HEK293 (cell line): ENCODE results near the gene TCF21.
A peak's percentile ranks its signal among the peaks of the same experiment; 100 is the strongest.

Experiments used
- GLIS2 ChIP-seq: fragments of 450-650 bp; formaldehyde crosslinking; IDR thresholded peaks from 2 replicates; pipeline ENCODE4 v1.5.1; 2016; ENCODE audit warnings: missing biosample characterization, missing genetic modification characterization
- KLF10 ChIP-seq: fragments of 450-650 bp; IDR thresholded peaks from 2 replicates; pipeline ENCODE4 v1.5.1; 2018; ENCODE audit warnings: missing biosample characterization, mild to moderate bottlenecking, missing genetic modification characterization
- MYNN ChIP-seq: fragments of 450-650 bp; formaldehyde crosslinking; IDR thresholded peaks from 2 replicates; pipeline ENCODE4 v1.5.1; 2016; ENCODE audit warnings: missing biosample characterization, missing genetic modification characterization, borderline replicate concordance
- PRDM1 ChIP-seq: fragments of 450-650 bp; formaldehyde crosslinking; IDR thresholded peaks from 2 replicates; pipeline ENCODE4; 2016; ENCODE audit warnings: missing biosample characterization, missing genetic modification characterization
- SALL2 ChIP-seq: fragments of 450-650 bp; formaldehyde crosslinking; IDR thresholded peaks from 2 replicates; pipeline ENCODE4 v1.5.0; 2017; ENCODE audit warnings: missing biosample characterization, mild to moderate bottlenecking, missing genetic modification characterization, borderline replicate concordance
- TCF7L2 ChIP-seq: IDR thresholded peaks from 2 replicates; pipeline ENCODE4 v1.6.1; 2011; ENCODE audit warnings: low read depth, mild to moderate bottlenecking, inconsistent platforms, low read length, moderate library complexity, borderline replicate concordance
- ZBTB17 ChIP-seq: fragments of 450-650 bp; formaldehyde crosslinking; IDR thresholded peaks from 2 replicates; pipeline ENCODE4 v1.5.1; 2016; ENCODE audit warnings: missing biosample characterization, missing genetic modification characterization
- ZBTB8A ChIP-seq: fragments of 450-650 bp; formaldehyde crosslinking; IDR thresholded peaks from 2 replicates; pipeline ENCODE4 v1.5.1; 2016; ENCODE audit warnings: missing biosample characterization, missing genetic modification characterization
- ZFHX2 ChIP-seq: fragments of 450-650 bp; formaldehyde crosslinking; conservative IDR thresholded peaks from 2 replicates; pipeline ENCODE4 v1.5.1; 2016; ENCODE audit warnings: missing biosample characterization, missing genetic modification characterization
- ZNF155 ChIP-seq: fragments of 450-650 bp; formaldehyde crosslinking; IDR thresholded peaks from 2 replicates; pipeline ENCODE4 v1.5.1; 2016; ENCODE audit warnings: missing biosample characterization, missing genetic modification characterization
- ZNF274 ChIP-seq, 2 experiments: fragments of 200-500 bp in 1 of 2; fragments of 450-650 bp in 1 of 2; sonication (Bioruptor generic) in 1 of 2; formaldehyde crosslinking in 1 of 2; IDR thresholded peaks; 2 replicates each; pipeline versions ENCODE4 v1.5.1 to v1.6.1; 2014 to 2016; ENCODE audit warnings: borderline replicate concordance in 1 of 2, inconsistent platforms in 1 of 2, low read length in 1 of 2, missing biosample characterization in 1 of 2, missing genetic modification characterization in 1 of 2
- ZNF341 ChIP-seq: fragments of 450-650 bp; formaldehyde crosslinking; IDR thresholded peaks from 2 replicates; pipeline ENCODE4; 2016; ENCODE audit warnings: low read depth, missing biosample characterization, missing genetic modification characterization
- ZNF426 ChIP-seq: fragments of 450-650 bp; formaldehyde crosslinking; IDR thresholded peaks from 2 replicates; pipeline ENCODE4 v1.5.1; 2017; ENCODE audit warnings: missing biosample characterization, missing genetic modification characterization, mild to moderate bottlenecking, inconsistent platforms, moderate library complexity
- ZNF501 ChIP-seq: fragments of 450-650 bp; formaldehyde crosslinking; IDR thresholded peaks from 2 replicates; pipeline ENCODE4 v1.5.1; 2016; ENCODE audit warnings: missing biosample characterization, missing genetic modification characterization
- ZNF544 ChIP-seq: fragments of 450-650 bp; formaldehyde crosslinking; IDR thresholded peaks from 2 replicates; pipeline ENCODE4 v1.5.0; 2017; ENCODE audit warnings: missing biosample characterization, missing genetic modification characterization
- ZNF585B ChIP-seq: fragments of 450-650 bp; formaldehyde crosslinking; IDR thresholded peaks from 2 replicates; pipeline ENCODE4 v1.5.1; 2016; ENCODE audit warnings: missing biosample characterization, missing genetic modification characterization
- ZNF701 ChIP-seq: fragments of 450-650 bp; formaldehyde crosslinking; IDR thresholded peaks from 2 replicates; pipeline ENCODE4 v1.5.1; 2016; ENCODE audit warnings: missing biosample characterization, missing genetic modification characterization
- TF ChIP-seq, protein P1 (sequence below): fragments of 450-650 bp; formaldehyde crosslinking; IDR thresholded peaks from 2 replicates; pipeline ENCODE4 v1.5.0; 2017; ENCODE audit warnings: missing biosample characterization, missing genetic modification characterization, borderline replicate concordance
- TF ChIP-seq, protein P2 (sequence below): fragments of 450-650 bp; formaldehyde crosslinking; conservative IDR thresholded peaks from 2 replicates; pipeline ENCODE4 v1.5.1; 2016; ENCODE audit warnings: low read depth, missing biosample characterization, missing genetic modification characterization
- TF ChIP-seq, protein P3 (sequence below): fragments of 450-650 bp; formaldehyde crosslinking; IDR thresholded peaks from 2 replicates; pipeline ENCODE4 v1.5.1; 2017; ENCODE audit warnings: missing biosample characterization, mild to moderate bottlenecking, missing genetic modification characterization, moderate library complexity
- TF ChIP-seq, protein P4 (sequence below): fragments of 450-650 bp; formaldehyde crosslinking; IDR thresholded peaks from 2 replicates; pipeline ENCODE4 v1.5.1; 2016; ENCODE audit warnings: missing biosample characterization, missing genetic modification characterization
- TF ChIP-seq, protein P5 (sequence below): fragments of 450-650 bp; formaldehyde crosslinking; IDR thresholded peaks from 2 replicates; pipeline ENCODE4 v1.5.1; 2016; ENCODE audit warnings: missing biosample characterization, missing genetic modification characterization

The TCF21 gene

DNA sequence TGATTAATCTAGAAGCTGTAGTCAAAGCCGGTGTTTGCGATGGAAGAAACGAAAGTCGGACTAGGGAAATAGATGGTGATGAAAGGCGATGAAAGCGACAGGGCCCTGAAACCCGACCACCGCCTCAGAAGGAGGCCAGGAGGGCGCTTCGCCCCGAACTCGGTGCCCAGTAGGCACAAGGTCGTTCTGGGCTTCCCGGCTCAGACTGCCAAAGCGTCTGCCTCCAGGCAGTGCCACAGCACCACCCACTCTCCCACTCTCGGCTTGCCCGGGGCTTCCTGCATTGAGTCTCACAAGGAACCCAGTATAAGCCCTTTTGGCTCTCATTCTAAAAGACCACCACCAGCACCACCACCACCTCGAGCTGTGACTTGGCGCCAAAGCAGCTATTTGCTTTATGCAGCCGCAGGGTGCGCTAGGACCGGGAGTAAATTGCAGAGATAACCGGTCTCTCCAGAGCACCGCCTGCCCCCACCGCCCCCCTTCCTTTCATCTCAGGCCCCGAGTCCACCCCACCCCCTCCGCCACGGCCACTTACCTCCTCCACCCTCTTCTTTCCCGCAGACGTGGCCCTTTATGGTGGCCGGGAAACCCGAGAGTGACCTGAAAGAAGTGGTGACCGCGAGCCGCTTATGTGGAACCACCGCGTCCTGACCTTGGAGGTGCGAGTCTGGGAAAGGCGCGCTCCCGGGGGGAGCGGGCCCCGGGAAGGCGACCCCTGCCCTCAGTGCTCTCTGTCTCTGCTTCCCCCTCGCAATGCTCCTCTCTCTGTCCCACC, 2.4 kb downstream of the TCF21 start (continued):
- TF ChIP-seq, protein P1, sequence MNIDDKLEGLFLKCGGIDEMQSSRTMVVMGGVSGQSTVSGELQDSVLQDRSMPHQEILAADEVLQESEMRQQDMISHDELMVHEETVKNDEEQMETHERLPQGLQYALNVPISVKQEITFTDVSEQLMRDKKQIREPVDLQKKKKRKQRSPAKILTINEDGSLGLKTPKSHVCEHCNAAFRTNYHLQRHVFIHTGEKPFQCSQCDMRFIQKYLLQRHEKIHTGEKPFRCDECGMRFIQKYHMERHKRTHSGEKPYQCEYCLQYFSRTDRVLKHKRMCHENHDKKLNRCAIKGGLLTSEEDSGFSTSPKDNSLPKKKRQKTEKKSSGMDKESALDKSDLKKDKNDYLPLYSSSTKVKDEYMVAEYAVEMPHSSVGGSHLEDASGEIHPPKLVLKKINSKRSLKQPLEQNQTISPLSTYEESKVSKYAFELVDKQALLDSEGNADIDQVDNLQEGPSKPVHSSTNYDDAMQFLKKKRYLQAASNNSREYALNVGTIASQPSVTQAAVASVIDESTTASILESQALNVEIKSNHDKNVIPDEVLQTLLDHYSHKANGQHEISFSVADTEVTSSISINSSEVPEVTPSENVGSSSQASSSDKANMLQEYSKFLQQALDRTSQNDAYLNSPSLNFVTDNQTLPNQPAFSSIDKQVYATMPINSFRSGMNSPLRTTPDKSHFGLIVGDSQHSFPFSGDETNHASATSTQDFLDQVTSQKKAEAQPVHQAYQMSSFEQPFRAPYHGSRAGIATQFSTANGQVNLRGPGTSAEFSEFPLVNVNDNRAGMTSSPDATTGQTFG = no peak
- TF ChIP-seq KLF10 (tag by site-specific recombination) (no peak), ZNF274 (IDR thresholded peaks at IDR 0.05; ENCODE audit: low read length) (no peak), ZNF274 (tag by site-specific recombination; IDR thresholded peaks at IDR 0.05; ENCODE audit: borderline replicate concordance) (no peak), ZNF701 (no peak), ZNF426 (tag by site-specific recombination) (no peak), ZBTB8A (tag by site-specific recombination) (peak; percentile 95), GLIS2 (tag by site-specific recombination) (peak; percentile 42; the same call in 1 of the 2 replicates), ZFHX2 (tag by site-specific recombination) (no peak; the same call in 1 of the 2 replicates), TCF7L2 (peak; percentile 45; the same call in 1 of the 2 replicates), ZNF544 (tag by site-specific recombination) (no peak), PRDM1 (tag by site-specific recombination) (0 out of 2 replicates have a peak, but pooled peaks have one; percentile 70), MYNN (tag by site-specific recombination) (peak; percentile 17; the same call in 1 of the 2 replicates), SALL2 (tag by site-specific recombination) (no peak), ZNF501 (tag by site-specific recombination) (no peak), ZBTB17 (tag by site-specific recombination) (peak; percentile 58), ZNF341 (tag by site-specific recombination) (peak; percentile 31; the same call in 1 of the 2 replicates), ZNF155 (no peak), ZNF585B (no peak)
- TF ChIP-seq, protein P2, sequence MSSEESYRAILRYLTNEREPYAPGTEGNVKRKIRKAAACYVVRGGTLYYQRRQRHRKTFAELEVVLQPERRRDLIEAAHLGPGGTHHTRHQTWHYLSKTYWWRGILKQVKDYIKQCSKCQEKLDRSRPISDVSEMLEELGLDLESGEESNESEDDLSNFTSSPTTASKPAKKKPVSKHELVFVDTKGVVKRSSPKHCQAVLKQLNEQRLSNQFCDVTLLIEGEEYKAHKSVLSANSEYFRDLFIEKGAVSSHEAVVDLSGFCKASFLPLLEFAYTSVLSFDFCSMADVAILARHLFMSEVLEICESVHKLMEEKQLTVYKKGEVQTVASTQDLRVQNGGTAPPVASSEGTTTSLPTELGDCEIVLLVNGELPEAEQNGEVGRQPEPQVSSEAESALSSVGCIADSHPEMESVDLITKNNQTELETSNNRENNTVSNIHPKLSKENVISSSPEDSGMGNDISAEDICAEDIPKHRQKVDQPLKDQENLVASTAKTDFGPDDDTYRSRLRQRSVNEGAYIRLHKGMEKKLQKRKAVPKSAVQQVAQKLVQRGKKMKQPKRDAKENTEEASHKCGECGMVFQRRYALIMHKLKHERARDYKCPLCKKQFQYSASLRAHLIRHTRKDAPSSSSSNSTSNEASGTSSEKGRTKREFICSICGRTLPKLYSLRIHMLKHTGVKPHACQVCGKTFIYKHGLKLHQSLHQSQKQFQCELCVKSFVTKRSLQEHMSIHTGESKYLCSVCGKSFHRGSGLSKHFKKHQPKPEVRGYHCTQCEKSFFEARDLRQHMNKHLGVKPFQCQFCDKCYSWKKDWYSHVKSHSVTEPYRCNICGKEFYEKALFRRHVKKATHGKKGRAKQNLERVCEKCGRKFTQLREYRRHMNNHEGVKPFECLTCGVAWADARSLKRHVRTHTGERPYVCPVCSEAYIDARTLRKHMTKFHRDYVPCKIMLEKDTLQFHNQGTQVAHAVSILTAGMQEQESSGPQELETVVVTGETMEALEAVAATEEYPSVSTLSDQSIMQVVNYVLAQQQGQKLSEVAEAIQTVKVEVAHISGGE (tag by site-specific recombination) = no peak
- TF ChIP-seq, protein P3, sequence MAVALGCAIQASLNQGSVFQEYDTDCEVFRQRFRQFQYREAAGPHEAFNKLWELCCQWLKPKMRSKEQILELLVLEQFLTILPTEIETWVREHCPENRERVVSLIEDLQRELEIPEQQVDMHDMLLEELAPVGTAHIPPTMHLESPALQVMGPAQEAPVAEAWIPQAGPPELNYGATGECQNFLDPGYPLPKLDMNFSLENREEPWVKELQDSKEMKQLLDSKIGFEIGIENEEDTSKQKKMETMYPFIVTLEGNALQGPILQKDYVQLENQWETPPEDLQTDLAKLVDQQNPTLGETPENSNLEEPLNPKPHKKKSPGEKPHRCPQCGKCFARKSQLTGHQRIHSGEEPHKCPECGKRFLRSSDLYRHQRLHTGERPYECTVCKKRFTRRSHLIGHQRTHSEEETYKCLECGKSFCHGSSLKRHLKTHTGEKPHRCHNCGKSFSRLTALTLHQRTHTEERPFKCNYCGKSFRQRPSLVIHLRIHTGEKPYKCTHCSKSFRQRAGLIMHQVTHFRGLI = no peak
- TF ChIP-seq, protein P4, sequence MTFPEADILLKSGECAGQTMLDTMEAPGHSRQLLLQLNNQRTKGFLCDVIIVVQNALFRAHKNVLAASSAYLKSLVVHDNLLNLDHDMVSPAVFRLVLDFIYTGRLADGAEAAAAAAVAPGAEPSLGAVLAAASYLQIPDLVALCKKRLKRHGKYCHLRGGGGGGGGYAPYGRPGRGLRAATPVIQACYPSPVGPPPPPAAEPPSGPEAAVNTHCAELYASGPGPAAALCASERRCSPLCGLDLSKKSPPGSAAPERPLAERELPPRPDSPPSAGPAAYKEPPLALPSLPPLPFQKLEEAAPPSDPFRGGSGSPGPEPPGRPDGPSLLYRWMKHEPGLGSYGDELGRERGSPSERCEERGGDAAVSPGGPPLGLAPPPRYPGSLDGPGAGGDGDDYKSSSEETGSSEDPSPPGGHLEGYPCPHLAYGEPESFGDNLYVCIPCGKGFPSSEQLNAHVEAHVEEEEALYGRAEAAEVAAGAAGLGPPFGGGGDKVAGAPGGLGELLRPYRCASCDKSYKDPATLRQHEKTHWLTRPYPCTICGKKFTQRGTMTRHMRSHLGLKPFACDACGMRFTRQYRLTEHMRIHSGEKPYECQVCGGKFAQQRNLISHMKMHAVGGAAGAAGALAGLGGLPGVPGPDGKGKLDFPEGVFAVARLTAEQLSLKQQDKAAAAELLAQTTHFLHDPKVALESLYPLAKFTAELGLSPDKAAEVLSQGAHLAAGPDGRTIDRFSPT (tag by site-specific recombination) = peak; percentile 87
- TF ChIP-seq, protein P5, sequence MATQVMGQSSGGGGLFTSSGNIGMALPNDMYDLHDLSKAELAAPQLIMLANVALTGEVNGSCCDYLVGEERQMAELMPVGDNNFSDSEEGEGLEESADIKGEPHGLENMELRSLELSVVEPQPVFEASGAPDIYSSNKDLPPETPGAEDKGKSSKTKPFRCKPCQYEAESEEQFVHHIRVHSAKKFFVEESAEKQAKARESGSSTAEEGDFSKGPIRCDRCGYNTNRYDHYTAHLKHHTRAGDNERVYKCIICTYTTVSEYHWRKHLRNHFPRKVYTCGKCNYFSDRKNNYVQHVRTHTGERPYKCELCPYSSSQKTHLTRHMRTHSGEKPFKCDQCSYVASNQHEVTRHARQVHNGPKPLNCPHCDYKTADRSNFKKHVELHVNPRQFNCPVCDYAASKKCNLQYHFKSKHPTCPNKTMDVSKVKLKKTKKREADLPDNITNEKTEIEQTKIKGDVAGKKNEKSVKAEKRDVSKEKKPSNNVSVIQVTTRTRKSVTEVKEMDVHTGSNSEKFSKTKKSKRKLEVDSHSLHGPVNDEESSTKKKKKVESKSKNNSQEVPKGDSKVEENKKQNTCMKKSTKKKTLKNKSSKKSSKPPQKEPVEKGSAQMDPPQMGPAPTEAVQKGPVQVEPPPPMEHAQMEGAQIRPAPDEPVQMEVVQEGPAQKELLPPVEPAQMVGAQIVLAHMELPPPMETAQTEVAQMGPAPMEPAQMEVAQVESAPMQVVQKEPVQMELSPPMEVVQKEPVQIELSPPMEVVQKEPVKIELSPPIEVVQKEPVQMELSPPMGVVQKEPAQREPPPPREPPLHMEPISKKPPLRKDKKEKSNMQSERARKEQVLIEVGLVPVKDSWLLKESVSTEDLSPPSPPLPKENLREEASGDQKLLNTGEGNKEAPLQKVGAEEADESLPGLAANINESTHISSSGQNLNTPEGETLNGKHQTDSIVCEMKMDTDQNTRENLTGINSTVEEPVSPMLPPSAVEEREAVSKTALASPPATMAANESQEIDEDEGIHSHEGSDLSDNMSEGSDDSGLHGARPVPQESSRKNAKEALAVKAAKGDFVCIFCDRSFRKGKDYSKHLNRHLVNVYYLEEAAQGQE (tag by site-specific recombination) = no peak
